ENCODE measurements around the gene WNT5A. TPM values are rescaled to one million over a fixed set of nuclear protein-coding genes. Genes with fewer than 3 reads are reported as not detected.

WNT5A gene
- total RNA-seq, 1 donor: 145 TPM

DNA sequence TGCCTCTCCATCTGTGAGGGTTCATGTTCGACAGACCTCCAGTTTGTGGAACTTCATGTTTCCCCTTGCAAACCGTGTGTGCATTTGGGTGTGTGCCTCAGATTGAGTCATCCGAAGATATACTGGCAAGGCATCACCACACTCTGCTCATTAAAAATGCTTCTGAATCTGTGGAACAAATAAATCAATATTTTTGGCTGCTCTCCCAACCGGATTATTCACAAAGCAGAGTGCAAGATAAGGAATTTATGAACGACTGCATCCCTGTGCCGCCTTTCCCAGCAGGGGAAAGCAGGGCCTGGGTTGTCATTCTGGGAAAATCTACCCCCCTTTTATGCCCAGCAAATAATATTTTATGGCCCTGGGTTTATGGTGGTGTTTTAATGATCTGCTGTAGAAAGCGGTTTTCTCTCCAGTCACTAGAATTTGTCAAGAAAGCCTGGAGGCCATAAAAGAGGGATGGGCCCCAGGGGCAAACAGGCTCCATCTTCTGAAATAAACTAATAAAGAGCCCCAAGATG, 4.2 kb upstream of the WNT5A start:
- Histone ChIP-seq H2AFZ (ENCODE audit: low read length) (no peak overlapping the region), H3K36me3 (ENCODE audit: insufficient read depth, low read length) (no peaks in the 10 kb centered on the region), H3K4me1 (ENCODE audit: insufficient read depth, low read length) (peaks cover 32% of the 10 kb centered on the region), H3K9me3 (ENCODE audit: low read depth, low read length) (no peaks in the 10 kb centered on the region), H3K4me3 (ENCODE audit: insufficient read depth, low read length) (no peak overlapping the region), H3K4me2 (ENCODE audit: insufficient read depth, low read length) (peak overlapping the region; percentile 6), H3K79me2 (ENCODE audit: insufficient read depth, low read length) (peaks cover 20% of the 10 kb centered on the region), H3K27me3 (ENCODE audit: insufficient read depth, low read length) (no peaks in the 10 kb centered on the region), H3K27ac (ENCODE audit: low read depth, low read length) (peak overlapping the region; percentile 19), H4K20me1 (ENCODE audit: insufficient read depth, low read length) (no peaks in the 10 kb centered on the region)
- peak; percentile 93 for DNase-seq (ENCODE audit: insufficient read length, low spot score, missing footprints)
- TF ChIP-seq, protein P1, sequence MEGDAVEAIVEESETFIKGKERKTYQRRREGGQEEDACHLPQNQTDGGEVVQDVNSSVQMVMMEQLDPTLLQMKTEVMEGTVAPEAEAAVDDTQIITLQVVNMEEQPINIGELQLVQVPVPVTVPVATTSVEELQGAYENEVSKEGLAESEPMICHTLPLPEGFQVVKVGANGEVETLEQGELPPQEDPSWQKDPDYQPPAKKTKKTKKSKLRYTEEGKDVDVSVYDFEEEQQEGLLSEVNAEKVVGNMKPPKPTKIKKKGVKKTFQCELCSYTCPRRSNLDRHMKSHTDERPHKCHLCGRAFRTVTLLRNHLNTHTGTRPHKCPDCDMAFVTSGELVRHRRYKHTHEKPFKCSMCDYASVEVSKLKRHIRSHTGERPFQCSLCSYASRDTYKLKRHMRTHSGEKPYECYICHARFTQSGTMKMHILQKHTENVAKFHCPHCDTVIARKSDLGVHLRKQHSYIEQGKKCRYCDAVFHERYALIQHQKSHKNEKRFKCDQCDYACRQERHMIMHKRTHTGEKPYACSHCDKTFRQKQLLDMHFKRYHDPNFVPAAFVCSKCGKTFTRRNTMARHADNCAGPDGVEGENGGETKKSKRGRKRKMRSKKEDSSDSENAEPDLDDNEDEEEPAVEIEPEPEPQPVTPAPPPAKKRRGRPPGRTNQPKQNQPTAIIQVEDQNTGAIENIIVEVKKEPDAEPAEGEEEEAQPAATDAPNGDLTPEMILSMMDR (IDR thresholded peaks at IDR 0.05; ENCODE audit: extremely low read depth, low read depth, low read length): no peak

DNA sequence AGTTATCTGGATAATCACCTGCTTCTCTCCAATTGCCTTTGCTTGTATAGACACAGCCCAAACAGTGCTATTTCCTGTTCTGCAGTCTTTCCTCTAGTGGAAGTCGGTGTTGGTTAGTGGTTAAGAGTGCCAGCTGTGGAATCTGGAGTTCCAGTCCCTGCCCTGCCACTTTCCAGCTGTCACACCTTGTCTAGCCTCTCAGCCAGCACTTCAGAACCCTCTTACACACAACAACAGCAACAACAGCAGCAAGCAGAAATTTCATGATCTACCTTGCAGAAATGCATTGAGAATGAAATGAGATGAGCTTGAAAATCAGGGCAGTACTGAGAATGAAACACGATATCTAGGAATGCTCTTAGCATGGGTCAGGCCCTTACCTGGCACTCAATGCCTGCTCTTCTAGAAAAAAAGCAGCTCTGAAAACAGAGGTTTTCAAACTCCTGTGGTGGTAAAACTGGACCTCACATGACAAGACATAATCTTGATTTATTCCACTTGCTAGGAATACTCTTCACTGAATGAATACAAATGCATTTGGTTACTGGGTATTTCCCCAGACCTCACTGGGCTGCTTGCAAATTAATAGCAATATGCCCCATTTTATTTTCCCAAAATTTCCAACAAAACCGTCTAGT, 3.3 kb upstream of the WNT5A start:
- no peak overlapping the region for H2AFZ ChIP-seq (ENCODE audit: low read length)
- H4K20me1 ChIP-seq (ENCODE audit: insufficient read depth, low read length): no peaks in the 10 kb centered on the region
- peak overlapping the region; percentile 97 for H3K4me2 ChIP-seq (ENCODE audit: insufficient read depth, low read length)
- no peak overlapping the region for H3K4me3 ChIP-seq (ENCODE audit: insufficient read depth, low read length)
- H3K79me2 ChIP-seq (ENCODE audit: insufficient read depth, low read length): peaks cover 30% of the 10 kb centered on the region
- DNase-seq (ENCODE audit: insufficient read length, low spot score, missing footprints): peak; percentile 82
- H3K9me3 ChIP-seq (ENCODE audit: low read depth, low read length): no peaks in the 10 kb centered on the region
- no peaks in the 10 kb centered on the region for H3K36me3 ChIP-seq (ENCODE audit: insufficient read depth, low read length)
- no peaks in the 10 kb centered on the region for H3K27me3 ChIP-seq (ENCODE audit: insufficient read depth, low read length)
- peak overlapping the region; percentile 11 for H3K27ac ChIP-seq (ENCODE audit: low read depth, low read length)
- TF ChIP-seq, protein P1 (IDR thresholded peaks at IDR 0.05; ENCODE audit: extremely low read depth, low read depth, low read length): no peak
- peaks cover 32% of the 10 kb centered on the region for H3K4me1 ChIP-seq (ENCODE audit: insufficient read depth, low read length)

DNA sequence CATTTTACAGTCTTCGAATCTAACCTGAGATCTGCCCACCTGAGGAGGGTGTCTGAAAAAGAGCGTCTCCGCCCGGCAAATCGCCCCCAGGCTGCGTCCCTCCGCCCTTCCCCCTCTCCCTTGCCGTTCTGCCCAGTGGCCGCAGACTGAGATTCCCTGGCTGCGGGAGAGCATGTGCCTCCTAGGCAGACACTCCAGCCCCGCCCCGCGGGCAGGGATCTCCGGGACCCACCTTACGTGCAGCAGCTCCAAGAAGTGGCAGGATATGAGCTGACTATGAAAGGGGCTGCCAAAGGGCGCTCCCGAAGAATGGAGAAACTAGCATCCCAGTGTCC, 2.7 kb upstream of the WNT5A start:
- Histone ChIP-seq H3K4me2 (ENCODE audit: insufficient read depth, low read length) (peak overlapping the region; percentile 97), H3K4me3 (ENCODE audit: insufficient read depth, low read length) (peak overlapping the region; percentile 97), H2AFZ (ENCODE audit: low read length) (no peak overlapping the region), H3K79me2 (ENCODE audit: insufficient read depth, low read length) (peaks cover 35% of the 10 kb centered on the region), H3K36me3 (ENCODE audit: insufficient read depth, low read length) (no peaks in the 10 kb centered on the region), H3K27ac (ENCODE audit: low read depth, low read length) (no peak overlapping the region), H3K9me3 (ENCODE audit: low read depth, low read length) (no peaks in the 10 kb centered on the region), H3K27me3 (ENCODE audit: insufficient read depth, low read length) (no peaks in the 10 kb centered on the region), H4K20me1 (ENCODE audit: insufficient read depth, low read length) (no peaks in the 10 kb centered on the region), H3K4me1 (ENCODE audit: insufficient read depth, low read length) (peaks cover 32% of the 10 kb centered on the region)
- TF ChIP-seq, protein P1 (IDR thresholded peaks at IDR 0.05; ENCODE audit: extremely low read depth, low read depth, low read length): no peak
- no peak for DNase-seq (ENCODE audit: insufficient read length, low spot score, missing footprints)

DNA sequence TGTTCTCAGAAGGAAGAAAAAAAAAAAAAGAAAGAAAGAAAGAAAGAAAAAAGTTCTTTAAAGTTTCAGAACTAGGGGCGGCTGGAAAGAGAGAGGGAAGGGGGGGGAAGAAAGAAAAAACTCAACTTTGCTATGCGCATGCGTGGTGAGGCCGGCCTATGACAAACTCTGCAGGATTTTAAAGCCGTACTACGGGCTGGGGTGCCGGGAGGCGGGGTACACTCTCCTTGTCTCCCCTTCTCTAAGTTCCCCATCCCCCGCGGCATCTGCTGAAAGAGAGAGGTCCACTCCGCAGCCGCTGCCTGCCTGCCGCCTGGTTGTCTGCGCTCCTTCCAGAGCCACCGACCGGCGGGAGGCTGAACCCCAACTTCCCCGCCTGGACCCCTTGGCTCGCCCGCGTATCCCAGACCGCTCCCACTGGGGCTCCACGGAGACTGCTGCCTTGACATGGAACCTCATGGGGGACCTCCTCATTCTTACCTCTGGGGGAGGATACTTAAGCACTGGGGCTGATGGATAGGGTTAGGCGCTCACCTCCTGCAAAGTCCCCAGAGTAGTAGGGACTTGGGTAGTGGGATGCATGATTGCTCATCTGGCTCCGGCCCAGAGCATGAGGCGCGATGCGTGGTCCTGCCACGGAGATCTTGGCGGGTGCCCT, 1.4 kb upstream of the WNT5A start:
- peaks cover 7% of the 10 kb centered on the region for H3K36me3 ChIP-seq (ENCODE audit: insufficient read depth, low read length)
- peaks cover 36% of the 10 kb centered on the region for H3K4me1 ChIP-seq (ENCODE audit: insufficient read depth, low read length)
- H3K79me2 ChIP-seq (ENCODE audit: insufficient read depth, low read length): peaks cover 47% of the 10 kb centered on the region
- peak overlapping the region; percentile 97 for H3K4me2 ChIP-seq (ENCODE audit: insufficient read depth, low read length)
- H3K9me3 ChIP-seq (ENCODE audit: low read depth, low read length): no peaks in the 10 kb centered on the region
- H4K20me1 ChIP-seq (ENCODE audit: insufficient read depth, low read length): no peaks in the 10 kb centered on the region
- peak overlapping the region; percentile 98 for H3K27ac ChIP-seq (ENCODE audit: low read depth, low read length)
- peak overlapping the region; percentile 79 for H2AFZ ChIP-seq (ENCODE audit: low read length)
- H3K27me3 ChIP-seq (ENCODE audit: insufficient read depth, low read length): no peaks in the 10 kb centered on the region
- TF ChIP-seq, protein P1 (IDR thresholded peaks at IDR 0.05; ENCODE audit: extremely low read depth, low read depth, low read length): no peak
- peak overlapping the region; percentile 97 for H3K4me3 ChIP-seq (ENCODE audit: insufficient read depth, low read length)
- peak; percentile 97 for DNase-seq (ENCODE audit: insufficient read length, low spot score, missing footprints)

All from osteoblast (primary cell).